ENCODE results near the gene MEF2D.

Gene MEF2D

DNA sequence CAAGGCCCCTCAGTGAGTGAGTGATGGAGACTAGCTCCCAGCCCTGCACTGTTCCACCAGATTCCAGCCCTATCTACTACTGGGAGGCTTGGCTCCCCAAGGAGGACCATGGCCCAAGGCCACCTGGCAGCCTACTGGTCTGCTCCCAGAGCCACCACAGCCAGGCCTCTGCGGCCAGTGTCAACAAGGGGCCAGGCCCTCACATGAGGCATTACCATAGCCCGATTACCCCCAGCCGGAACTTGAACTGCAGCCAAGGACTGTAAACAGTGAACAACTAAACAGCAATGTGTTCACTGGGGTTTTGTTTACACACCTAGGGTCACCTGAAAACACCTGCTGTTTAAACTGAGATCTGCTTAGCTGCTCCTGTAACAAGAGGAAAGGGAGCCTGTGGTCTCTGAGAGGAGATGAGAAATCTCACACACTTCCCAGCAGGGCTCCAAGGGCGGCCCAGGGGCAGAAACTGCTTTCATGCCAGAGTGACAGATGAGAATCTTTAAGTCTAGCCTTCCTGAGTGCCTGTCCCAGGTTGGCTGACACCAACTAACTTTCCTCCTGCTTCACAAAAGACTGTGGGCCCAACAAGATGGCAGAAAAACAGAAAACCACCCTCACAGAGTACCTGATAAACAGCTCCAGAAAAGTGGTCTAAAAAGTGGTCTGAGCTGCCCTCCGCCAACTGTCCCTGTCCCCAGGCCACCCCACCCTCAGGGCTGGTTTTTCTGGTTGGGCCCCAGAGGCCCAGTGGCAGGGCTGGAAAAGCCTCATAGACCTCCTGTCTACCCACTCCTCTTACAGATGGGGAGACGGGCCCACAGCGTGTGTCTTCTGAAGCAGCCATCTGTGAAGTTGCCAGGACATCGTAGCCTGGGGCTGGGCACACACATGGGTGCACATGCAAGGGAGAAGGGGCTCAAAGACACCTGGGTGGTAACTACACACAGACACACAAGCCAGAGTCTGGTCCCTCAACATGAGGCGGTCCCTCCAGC lies 28.8 kb downstream of the MEF2D start:
- TF ChIP-seq GATA1 (IDR thresholded peaks at IDR 0.05; ENCODE audit: low read depth, low read length) (no peak), POLR2A (IDR thresholded peaks at IDR 0.05; ENCODE audit: low read length) (no peak)
- no peak for DNase-seq

DNA sequence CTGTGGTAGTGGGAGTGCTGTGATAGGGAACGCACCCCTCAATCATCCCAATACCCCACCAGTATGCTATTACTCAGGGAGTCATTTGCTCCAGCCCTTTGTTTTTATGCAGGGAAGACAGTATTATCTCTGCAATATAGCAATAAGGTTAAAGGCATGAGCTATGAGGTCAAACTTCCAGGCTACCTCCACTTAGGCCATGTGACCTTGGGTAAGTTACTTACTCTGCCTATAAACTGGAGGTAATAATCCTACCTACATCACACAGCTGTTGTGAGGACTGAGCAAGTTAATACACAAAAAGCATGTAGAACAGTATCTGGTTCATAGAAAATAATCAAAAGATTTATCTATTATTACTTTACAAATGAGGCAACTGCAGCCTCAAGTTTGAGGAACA lies 30.1 kb downstream of the MEF2D start:
- no peak for TF ChIP-seq GATA1 (IDR thresholded peaks at IDR 0.05; ENCODE audit: low read depth, low read length)
- no peak for DNase-seq

DNA sequence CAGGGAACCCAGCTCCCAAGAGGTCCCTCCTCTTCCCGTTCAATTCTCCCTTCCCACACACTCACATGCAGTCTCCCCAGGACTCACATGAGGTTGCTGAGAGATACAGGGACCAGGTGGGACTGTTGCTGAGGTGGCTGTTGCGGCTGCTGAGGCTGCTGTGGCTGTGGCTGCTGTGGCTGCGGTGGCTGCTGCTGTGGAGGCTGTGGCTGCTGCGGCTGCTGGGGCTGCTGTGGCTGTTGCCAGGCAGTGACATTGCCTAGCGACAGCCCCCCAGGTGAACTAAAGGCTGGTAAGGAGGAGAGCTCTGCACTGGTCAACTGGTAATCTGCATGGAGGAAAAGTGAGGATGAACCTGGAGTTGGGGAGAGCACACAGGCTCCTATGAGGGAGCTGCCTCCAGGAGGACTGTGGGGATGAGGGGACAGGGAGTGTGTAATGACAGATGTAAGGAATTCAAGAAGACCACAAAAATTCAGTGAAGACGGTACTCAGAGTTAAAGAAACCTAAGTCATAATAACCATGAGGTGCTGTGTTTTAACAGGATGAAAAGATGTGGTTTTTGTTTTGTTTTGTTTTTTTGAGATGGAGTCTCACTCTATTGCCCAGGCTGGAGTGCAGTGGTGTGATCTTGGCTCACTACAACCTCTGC lies 31.8 kb downstream of the MEF2D start:
- TF ChIP-seq GATA1 (IDR thresholded peaks at IDR 0.05; ENCODE audit: low read depth, low read length) (no peak), POLR2A (IDR thresholded peaks at IDR 0.05; ENCODE audit: low read length) (no peak)
- DNase-seq = no peak

DNA sequence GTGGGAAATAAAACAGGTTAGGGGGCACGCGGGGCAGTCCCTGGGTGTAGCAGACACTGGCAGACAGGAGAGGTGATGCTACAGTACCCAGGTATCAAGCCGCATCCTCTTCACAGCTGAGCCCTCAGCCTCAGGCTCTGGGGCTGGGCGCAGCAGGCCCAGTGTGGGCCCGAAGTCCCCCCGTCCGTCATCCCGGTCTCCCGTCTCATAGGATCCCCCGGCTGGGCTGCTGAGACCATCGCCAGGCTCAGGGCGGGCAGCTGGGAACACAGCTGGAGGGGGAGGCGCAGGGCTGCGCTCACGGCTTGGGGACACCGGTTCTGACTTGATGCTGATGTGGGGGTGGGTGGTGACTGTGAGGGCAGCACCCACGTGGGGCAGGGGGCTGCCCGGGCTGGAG lies 32.7 kb downstream of the MEF2D start:
- DNase-seq = no peak
- no peak for TF ChIP-seq GATA1 (IDR thresholded peaks at IDR 0.05; ENCODE audit: low read depth, low read length)
- no peak for TF ChIP-seq POLR2A (IDR thresholded peaks at IDR 0.05; ENCODE audit: low read length)

DNA sequence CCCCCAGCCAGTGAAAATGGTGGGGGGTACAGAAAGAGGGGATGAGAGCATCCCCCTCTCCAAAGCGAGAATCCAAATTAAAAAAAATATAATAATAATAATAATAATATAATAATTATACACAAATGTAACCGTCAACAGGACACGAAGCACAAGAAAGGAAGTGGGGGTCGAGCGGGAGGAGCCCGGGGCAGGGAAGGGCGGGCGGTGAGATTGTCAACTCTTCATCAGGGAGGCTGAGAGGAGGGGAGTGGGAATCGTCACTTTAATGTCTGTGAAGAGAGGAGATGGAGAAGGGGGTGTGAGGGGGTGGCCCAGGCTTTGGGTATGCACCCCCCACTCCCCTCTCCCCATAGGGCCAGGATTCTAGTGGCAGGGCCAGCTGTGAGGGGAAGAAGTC lies 33.2 kb downstream of the MEF2D start:
- TF ChIP-seq GATA1 (IDR thresholded peaks at IDR 0.05; ENCODE audit: low read depth, low read length) (no peak), POLR2A (IDR thresholded peaks at IDR 0.05; ENCODE audit: low read length) (no peak)

DNA sequence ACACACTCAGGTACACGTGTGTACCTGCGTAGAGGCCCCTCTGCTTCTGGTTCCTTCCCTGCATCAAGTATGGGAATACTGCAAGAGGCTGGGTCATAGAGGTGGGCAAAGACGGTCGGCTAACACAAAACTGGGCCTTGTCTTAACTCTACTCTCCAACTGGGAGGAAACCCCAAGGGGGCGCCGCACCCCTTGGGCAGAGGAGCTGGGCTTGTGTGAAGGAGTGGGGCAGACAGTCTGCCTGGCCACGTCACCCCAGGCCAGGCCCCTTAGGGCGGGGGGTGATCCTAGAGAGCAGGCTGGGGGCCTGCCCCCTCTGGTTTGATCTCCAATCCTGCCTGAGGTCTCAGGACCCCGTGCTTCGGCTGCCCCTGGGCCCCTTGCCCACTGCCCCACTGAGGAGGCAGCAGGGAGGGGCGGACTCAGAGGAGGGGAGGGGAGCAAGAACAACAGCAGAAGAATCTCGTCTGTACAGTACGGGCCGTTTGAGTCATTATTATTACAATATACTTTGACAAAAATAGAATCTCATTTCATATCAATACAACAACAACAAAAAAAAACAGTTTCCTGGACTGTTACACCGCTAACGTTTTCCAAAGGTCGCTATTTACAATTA lies 34.7 kb downstream of the MEF2D start:
- peak; percentile 16 to 22 for DNase-seq
- TF ChIP-seq GATA1 (IDR thresholded peaks at IDR 0.05; ENCODE audit: low read depth, low read length) (no peak), POLR2A (IDR thresholded peaks at IDR 0.05; ENCODE audit: low read length) (no peak)

More for the DNA sequence above, 33.2 kb downstream of the MEF2D start:
- DNase-seq = no peak

DNA sequence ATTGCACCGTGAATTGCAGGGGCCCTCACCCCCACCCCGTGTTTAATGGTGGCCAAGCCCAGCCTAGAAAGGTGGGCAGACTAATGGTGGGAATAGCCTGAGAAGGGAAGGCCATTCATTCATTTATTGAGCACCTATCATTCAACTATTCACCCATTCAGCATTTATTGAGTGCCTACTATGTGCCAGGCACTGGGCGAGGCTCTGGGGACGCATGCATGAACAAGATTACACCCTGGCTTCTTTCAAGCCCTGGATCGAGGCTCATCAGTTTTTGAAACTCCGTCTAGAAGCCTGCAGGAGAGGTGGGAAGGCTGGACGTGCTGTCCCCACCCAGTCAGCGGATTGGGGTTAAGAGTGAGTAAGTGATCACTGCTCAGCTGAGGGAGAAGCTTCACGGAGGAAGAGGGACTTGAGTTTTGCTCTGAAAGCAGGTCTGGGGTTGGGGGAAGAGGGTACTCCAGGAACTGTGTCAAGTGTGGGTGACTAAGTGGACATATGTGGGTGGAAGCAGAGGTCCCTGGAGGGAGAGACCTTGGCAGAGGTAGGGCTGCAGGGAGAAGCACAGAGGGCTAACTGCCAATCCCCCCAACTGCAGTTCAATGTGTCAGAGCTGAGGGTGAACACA lies 35.6 kb downstream of the MEF2D start:
- TF ChIP-seq GATA1 (IDR thresholded peaks at IDR 0.05; ENCODE audit: low read depth, low read length) (no peak), POLR2A (IDR thresholded peaks at IDR 0.05; ENCODE audit: low read length) (no peak)

DNA sequence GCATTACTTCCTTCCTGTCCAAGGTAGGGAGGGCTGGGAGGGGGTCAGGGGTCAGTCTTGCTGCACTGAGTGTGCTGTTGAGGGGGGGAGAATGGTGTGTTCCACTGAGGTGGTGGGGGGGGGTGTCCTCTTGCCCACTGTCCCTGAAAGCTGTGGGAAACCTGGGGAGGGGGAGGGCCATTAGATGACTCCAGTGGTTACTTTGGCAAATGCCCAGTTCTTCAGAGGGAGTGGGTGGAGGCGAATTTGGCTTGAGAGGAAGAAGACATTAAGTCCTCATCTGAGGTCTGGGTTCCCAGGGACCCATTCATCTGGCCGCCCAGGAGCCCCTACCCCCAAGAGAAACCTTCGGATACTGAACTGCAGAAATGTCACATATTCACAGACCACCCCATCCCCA lies 36.2 kb downstream of the MEF2D start:
- no peak for DNase-seq
- TF ChIP-seq POLR2A (IDR thresholded peaks at IDR 0.05; ENCODE audit: low read length) = no peak
- TF ChIP-seq GATA1 (IDR thresholded peaks at IDR 0.05; ENCODE audit: low read depth, low read length) = no peak

More for the DNA sequence above, 35.6 kb downstream of the MEF2D start:
- DNase-seq = no peak

DNA sequence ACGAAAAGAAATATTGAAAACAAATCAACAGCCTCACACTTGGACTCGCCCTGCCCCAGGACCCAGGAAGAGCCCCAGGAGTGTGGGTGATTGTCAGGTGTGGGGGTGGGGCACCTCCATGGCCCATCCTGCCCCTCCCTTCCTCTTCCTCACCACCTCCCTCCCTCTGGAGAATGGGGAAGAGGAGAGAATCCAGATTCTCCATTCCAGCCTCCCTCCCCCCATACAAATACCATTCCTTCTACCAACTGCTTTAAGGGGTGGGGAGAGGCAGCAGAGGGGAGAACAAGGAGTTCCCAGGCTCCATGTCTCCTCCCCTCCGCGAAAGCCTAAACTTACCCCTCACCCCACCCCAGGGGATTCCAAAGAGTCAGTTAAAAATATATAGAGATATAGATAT lies 36.7 kb downstream of the MEF2D start:
- DNase-seq = no peak
- no peak for TF ChIP-seq GATA1 (IDR thresholded peaks at IDR 0.05; ENCODE audit: low read depth, low read length)
- no peak for TF ChIP-seq POLR2A (IDR thresholded peaks at IDR 0.05; ENCODE audit: low read length)

DNA sequence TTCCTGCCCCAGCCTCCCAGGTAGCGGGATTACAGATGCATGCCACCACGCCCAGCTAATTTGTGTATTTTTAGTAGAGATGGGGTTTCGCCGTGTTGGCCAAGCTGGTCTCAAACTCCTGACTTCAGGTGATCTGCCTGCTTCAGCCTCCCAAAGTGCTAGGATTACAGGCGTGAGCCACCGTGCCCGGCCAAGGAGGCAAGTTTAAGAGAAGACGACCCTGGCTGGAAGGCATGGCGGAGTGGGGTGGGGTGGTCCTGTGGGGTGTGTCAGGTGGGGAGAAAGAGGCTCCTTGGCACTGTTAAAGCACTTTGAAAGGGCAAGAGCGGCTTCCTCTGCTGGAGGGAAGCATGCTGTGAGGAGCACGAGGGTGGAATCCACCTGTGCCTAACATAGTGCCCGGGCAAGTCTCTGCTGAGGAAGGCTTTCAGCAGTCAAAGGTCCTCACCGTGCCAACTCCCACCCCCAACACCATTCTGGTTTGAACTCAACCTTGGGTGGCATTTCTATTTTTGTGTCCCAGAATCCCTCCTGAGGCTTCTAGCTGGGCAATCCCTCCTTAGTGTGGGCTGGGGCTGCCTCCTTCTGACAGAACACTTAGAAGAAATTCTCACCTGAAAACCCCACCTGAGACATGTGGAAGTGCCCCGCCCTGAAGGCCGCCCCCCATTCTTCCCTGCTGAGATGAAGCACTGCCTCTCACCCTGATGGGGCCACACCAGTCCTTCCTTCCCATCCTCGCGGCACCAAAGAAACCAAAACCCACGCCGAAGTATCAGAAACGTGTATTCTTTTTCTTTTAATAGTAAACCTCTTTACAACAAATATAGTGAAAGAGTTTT lies 37.4 kb downstream of the MEF2D start:
- TF ChIP-seq POLR2A (IDR thresholded peaks at IDR 0.05; ENCODE audit: low read length) (no peak), GATA1 (IDR thresholded peaks at IDR 0.05; ENCODE audit: low read depth, low read length) (no peak)
- DNase-seq = no peak

DNA sequence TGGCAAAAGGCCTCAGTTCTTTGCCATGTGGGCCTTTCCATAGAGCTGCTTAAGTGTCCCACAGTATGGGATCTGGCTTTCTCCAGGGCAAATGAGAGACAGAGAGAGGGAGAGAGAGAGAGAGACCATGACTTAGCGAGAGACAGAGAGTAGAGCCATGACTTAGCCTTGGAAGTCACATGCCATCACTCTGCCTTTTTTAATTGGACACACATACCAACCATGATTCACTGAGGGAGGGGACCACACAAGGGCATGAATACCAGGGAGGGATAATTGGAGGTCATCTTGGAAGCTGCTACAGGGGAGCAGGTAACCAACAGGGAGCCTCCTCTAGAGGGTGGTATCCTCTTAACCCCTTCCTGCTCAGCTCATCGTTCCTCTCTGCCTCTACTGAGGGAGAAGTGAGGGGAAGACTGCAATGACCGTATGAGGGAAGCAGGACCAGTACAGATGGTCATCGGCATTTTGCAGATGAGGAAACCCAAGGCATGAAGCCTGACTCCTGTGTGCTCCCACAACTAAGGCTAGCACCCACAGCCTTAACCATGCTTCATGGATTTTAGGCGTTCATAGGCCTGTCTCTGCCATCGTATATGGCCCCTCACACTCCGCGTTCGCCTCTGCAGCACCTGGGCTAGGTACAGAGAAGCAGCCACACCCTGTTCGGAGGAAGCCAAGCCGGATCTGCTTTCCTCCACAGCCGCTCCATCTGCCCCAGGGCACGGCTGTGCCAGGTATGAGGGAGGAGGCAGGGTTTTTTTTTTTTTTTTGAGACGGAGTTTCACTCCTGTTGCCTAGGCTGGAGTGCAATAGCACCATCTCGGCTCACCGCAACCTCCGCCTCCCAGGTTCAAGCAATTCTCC lies 38.6 kb downstream of the MEF2D start:
- DNase-seq = peak in 1 of 2 experiments; percentile 22
- TF ChIP-seq GATA1 (IDR thresholded peaks at IDR 0.05; ENCODE audit: low read depth, low read length) (no peak), POLR2A (IDR thresholded peaks at IDR 0.05; ENCODE audit: low read length) (no peak)

DNA sequence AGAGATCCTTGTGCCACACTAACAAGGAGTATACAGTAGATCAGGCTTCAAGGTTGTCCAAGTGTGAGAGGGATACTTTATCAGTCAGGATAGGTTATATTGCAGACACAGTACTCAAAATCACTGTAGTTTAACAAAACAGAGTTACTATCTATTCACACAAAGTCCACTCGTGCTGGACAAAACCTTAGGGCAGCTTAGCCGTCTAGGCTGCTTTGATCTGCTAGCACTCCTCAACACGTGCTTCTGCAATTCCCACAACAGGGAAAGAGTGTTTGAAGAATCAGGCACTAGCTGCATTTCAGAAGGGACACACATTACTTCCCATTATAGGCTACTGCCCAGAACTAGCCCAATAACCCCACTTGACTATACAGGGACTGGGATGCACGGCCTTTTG lies 39.5 kb downstream of the MEF2D start:
- no peak for DNase-seq

More for the DNA sequence above, 39.5 kb downstream of the MEF2D start:
- TF ChIP-seq POLR2A (IDR thresholded peaks at IDR 0.05; ENCODE audit: low read length) (no peak), GATA1 (IDR thresholded peaks at IDR 0.05; ENCODE audit: low read depth, low read length) (no peak)
